GM19467 (cell line): ENCODE measurements around the gene XAF1.
"Not testable (repeated sequence)": the region's sequence is repeated elsewhere in the genome, so short reads cannot be mapped to it uniquely, and the experiment has no call there.

Experiments used
- ATAC-seq: cut with Tn5 transposase; IDR thresholded peaks from one replicate; pipeline ENCODE4 v1.9.1; 2021; ENCODE audit warnings: mild to moderate bottlenecking, moderate library complexity; ENCODE audit not compliant: unreplicated experiment

XAF1 gene

GRCh38 chr17:6797718-6798351, 42.0 kb downstream of the XAF1 start:
- ATAC-seq, result no peak

GRCh38 chr17:6799738-6800137, 43.9 kb downstream of the XAF1 start:
- no peak for ATAC-seq

DNA sequence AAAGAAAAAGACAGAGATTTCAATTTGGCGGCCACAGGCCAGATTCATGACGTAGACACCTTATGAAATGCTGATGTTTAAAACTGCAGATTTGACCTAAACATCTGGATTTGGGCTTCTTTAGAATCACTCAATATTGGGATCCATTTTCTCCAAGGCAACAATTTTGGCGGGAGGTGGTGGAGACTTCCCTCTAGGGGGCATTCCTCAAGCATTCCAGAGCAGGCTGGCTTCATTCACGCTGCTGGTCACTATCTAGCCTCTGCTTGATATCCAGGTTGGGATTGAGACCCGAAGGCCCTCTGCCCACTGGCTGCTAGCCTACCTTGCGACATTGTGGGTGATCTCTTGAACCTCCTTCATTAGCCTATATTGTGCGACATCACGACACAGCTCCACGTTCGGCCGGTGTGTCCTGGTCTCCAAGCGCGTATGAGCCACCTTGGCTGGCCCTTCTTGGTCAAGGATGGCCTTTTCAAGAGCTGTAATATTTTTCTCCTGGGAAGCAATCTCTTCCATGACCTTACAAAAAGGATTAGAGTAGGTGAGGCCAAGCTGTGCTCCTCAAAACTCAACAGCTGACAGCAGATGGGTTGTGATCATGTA, 44.7 kb downstream of the XAF1 start:
- no peak for ATAC-seq

DNA sequence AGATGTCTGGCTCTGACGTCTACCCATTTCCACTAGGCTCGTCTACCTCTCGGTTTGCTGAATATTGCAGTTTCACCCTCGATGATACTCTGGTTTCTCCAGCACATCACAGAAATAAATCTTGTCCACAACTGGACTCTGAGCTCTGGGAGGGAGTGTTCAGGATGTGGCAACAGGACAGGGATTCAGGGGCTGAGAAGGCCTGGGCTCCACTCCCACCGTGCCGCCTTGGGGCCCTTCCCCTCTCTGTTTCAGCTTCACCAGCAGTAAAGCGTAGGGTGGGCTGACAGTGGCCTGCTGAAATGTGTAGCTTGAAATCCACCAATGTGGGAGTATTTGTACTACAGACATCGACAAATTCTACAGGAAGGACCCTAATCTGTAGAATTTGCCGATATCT, 55.7 kb downstream of the XAF1 start:
- ATAC-seq, result no peak

DNA sequence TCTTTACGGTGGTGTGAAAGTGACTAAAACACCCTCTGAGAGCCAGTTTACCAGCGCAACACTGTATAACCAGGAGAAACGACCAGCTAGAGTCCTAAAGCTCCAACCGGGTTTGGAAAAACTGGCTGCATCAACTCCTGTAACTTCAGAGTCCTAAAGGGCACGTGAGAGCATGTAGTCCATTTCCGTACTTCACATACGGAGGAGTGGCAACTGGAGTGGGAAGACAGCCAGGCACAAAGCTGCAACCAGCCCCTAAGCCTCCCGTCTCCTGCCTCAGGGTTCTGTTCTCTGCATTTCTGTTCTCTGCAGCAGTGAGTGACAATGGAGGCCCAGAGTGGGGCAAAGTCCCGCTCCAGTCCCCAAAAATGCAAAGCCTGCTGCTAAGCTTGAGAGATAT, 56.4 kb downstream of the XAF1 start:
- ATAC-seq, result no peak

GRCh38 chr17:6815775-6816174, 59.9 kb downstream of the XAF1 start:
- ATAC-seq, result no peak

GRCh38 chr17:6816368-6816767, 60.5 kb downstream of the XAF1 start:
- not testable (repeated sequence) for ATAC-seq

DNA sequence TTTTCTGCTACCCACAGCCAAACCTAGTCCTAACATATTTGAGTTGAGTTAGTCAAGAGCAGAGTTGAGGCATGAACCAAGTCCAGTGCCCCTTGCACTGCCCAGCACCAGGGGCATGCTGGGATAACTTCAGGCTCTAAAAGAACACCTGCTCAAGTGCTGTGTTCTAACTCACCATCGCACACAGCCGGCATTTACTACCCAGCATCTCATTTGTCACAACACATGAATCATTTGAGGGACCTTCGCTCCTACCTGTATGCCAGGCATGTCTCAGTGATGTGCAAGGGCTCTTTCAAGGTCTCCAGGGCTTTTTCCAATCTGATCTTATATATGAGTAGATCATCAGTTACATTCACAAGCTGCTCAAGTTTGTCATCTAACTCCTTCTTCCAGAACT, 63.1 kb downstream of the XAF1 start:
- ATAC-seq, result no peak

- no peak for ATAC-seq
These were observed 67.2 kb downstream of the XAF1 start for GRCh38 chr17:6823011-6823442.
